GM12878 (cell line): Measurements from ENCODE around the gene BCHE.

ENCODE experiments used
- CTCF ChIP-seq, 3 experiments: IDR thresholded peaks in 2 of 3; conservative IDR thresholded peaks in 1 of 3; 2 replicates each; pipeline ENCODE4 v1.5.1; 2011; ENCODE audit warnings: low read depth in 3 of 3, low read length in 3 of 3, mild to moderate bottlenecking in 3 of 3, control low read depth in 2 of 3, moderate library complexity in 2 of 3, inconsistent platforms in 1 of 3, mixed read lengths in 1 of 3; ENCODE audit not compliant: control insufficient read depth in 2 of 3, insufficient read depth in 1 of 3; ENCODE audit errors: extremely low read depth in 1 of 3
- CUX1 ChIP-seq: IDR thresholded peaks from 2 replicates; pipeline ENCODE4 v1.6.1; 2012; ENCODE audit warnings: improper control_type of control experiment, low read depth, low read length; ENCODE audit not compliant: insufficient replicate concordance
- EGR1 ChIP-seq, 2 experiments: IDR thresholded peaks; 1 replicate in 1 of 2; 2 replicates in 1 of 2; pipeline ENCODE4 v1.6.1; 2011 to 2012; ENCODE audit warnings: low read depth in 2 of 2, low read length in 2 of 2, borderline replicate concordance in 1 of 2, mild to moderate bottlenecking in 1 of 2, moderate library complexity in 1 of 2
- ESRRA ChIP-seq: IDR thresholded peaks from 2 replicates; pipeline ENCODE4 v1.6.1; 2012; ENCODE audit warnings: mild to moderate bottlenecking, low read length, improper control_type of control experiment
- EZH2 ChIP-seq: IDR thresholded peaks from 2 replicates; pipeline ENCODE4 v1.6.1; 2012; ENCODE audit warnings: low read depth, mild to moderate bottlenecking, control low read depth, inconsistent platforms, low read length, borderline replicate concordance; ENCODE audit not compliant: control insufficient read depth
- MAX ChIP-seq: IDR thresholded peaks from 2 replicates; pipeline ENCODE4 v1.6.1; 2012; ENCODE audit warnings: low read depth, low read length, improper control_type of control experiment
- POLR2A ChIP-seq: IDR thresholded peaks from 2 replicates; pipeline ENCODE4 v1.6.1; 2011; ENCODE audit warnings: low read depth, mild to moderate bottlenecking, low read length
- RBBP5 ChIP-seq: fragments of 200-600 bp; sonication (generic); conservative IDR thresholded peaks from 2 replicates; pipeline ENCODE4 v1.6.1; 2016
- RFX5 ChIP-seq: IDR thresholded peaks from 2 replicates; pipeline ENCODE4 v1.6.1; 2011; ENCODE audit warnings: low read depth, low read length, improper control_type of control experiment
- TCF12 ChIP-seq: IDR thresholded peaks from 2 replicates; pipeline ENCODE4 v1.6.1; 2011; ENCODE audit warnings: low read depth, mild to moderate bottlenecking, low read length
- USF2 ChIP-seq: IDR thresholded peaks from 2 replicates; pipeline ENCODE4 v1.6.1; 2011; ENCODE audit warnings: low read depth, low read length, improper control_type of control experiment, borderline replicate concordance
- ZBTB40 ChIP-seq: fragments of 450-650 bp; IDR thresholded peaks from 2 replicates; pipeline ENCODE4 v1.6.1; 2016; ENCODE audit warnings: mild to moderate bottlenecking, moderate library complexity, borderline replicate concordance
- ZNF274 ChIP-seq: IDR thresholded peaks from one replicate; pipeline ENCODE4 v1.8.0; 2011; ENCODE audit not compliant: insufficient read length, insufficient read depth

GRCh38 chr3:165852191-165852590, 15.0 kb upstream of the BCHE start:
- no peak for TF ChIP-seq CTCF (IDR thresholded peaks at IDR 0.05 in 2 of 3, conservative IDR thresholded peaks at IDR 0.05 in 1 of 3; ENCODE audit: control insufficient read depth in 2 of 3, extremely low read depth in 1 of 3, insufficient read depth in 1 of 3, low read depth in 3 of 3, low read length in 3 of 3)
- TF ChIP-seq TCF12 = no peak
- TF ChIP-seq USF2 = no peak
- no peak for TF ChIP-seq EGR1 (IDR thresholded peaks at IDR 0.05; ENCODE audit: borderline replicate concordance in 1 of 2, low read depth in 2 of 2, low read length in 2 of 2)
- no peak for TF ChIP-seq ZNF274
- TF ChIP-seq EZH2 = no peak
- no peak for TF ChIP-seq MAX
- no peak for TF ChIP-seq CUX1
- TF ChIP-seq ZBTB40 = no peak
- no peak for TF ChIP-seq RFX5
- no peak for TF ChIP-seq ESRRA
- TF ChIP-seq RBBP5 = no peak
- no peak for TF ChIP-seq POLR2A
